ENCODE measurements around the gene CCL22. TPM values are rescaled to one million over a fixed set of nuclear protein-coding genes. Genes with fewer than 3 reads are reported as not detected.

CCL22 gene, protein sequence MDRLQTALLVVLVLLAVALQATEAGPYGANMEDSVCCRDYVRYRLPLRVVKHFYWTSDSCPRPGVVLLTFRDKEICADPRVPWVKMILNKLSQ
- total RNA-seq, result not detected in 2 replicates

GRCh38 chr16:57358527-57359095, at the start of gene CCL22:
Gene CCL22, plus strand, starts transcription at chr16:57358783. Its CDS starts 34 bp downstream, at chr16:57358817.

GRCh38 chr16:57372372-57373116, 14.0 kb downstream of the CCL22 start, which contains the start of gene CX3CL1:
Gene CX3CL1, plus strand, starts transcription at chr16:57372490. Its CDS starts 79 bp downstream, at chr16:57372569.

GRCh38 chr16:57403965-57404817, 45.6 kb downstream of the CCL22 start, which contains the start of gene CCL17:
Gene CCL17, plus strand, starts transcription at chr16:57404767. Its CDS starts 9,166 bp downstream, at chr16:57413933.

Small RNA genes within 50 kb of the gene (small RNA-seq; reads per million reads assigned to genes)
- gene AC108081.1, result not detected

Other genes with a start within 250 kb of the CCL22 start
- gene PSME3IP1, start 172.7 kb upstream of the CCL22 start, total RNA-seq, result 53.8 and 56.5 TPM in 2 replicates
- 49.5 and 61.7 TPM in 2 replicates for gene RSPRY1, start 172.5 kb upstream of the CCL22 start, total RNA-seq
- 119 and 126 TPM in 2 replicates for gene ARL2BP, start 113.5 kb upstream of the CCL22 start, total RNA-seq
- gene PLLP, start 74.1 kb upstream of the CCL22 start, total RNA-seq, result under 0.01 TPM in 2 replicates
- 0.32 TPM in 1 of 2 replicates, not detected in the other for gene CX3CL1, start 13.7 kb downstream of the CCL22 start, total RNA-seq
- not detected in 2 replicates for gene CCL17, start 46.0 kb downstream of the CCL22 start, total RNA-seq
- 27.7 and 35.0 TPM in 2 replicates for gene CIAPIN1, start 88.6 kb downstream of the CCL22 start, total RNA-seq
- 34.4 and 35.4 TPM in 2 replicates for gene COQ9, start 88.7 kb downstream of the CCL22 start, total RNA-seq
- gene POLR2C, start 103.9 kb downstream of the CCL22 start, total RNA-seq, result 117 and 125 TPM in 2 replicates
- gene DOK4, start 127.7 kb downstream of the CCL22 start, total RNA-seq, result 22.2 and 29.5 TPM in 2 replicates
- gene CCDC102A, start 177.8 kb downstream of the CCL22 start, total RNA-seq, result 23.0 and 23.2 TPM in 2 replicates
- 0.16 TPM in 1 of 2 replicates, not detected in the other for gene ADGRG5, start 183.9 kb downstream of the CCL22 start, total RNA-seq